ENCODE data around the gene C16orf89.

DNA sequence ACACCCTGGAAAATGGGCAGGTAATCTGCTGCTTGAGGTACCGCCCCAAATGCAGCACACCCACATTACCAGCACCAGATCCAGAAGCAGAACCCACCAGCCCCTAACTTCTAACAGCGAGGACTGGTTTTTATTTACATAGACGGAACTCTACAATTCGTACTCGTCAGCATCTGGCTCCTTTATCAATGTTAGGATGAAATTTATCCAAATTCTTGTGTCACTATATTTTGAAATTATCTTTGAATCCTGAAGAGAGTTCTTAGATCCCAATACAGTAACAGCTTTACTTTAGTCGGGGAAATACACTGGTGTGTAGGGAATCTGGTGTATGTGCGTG, 5.6 kb upstream of the C16orf89 start:
- TF ChIP-seq, protein P1, sequence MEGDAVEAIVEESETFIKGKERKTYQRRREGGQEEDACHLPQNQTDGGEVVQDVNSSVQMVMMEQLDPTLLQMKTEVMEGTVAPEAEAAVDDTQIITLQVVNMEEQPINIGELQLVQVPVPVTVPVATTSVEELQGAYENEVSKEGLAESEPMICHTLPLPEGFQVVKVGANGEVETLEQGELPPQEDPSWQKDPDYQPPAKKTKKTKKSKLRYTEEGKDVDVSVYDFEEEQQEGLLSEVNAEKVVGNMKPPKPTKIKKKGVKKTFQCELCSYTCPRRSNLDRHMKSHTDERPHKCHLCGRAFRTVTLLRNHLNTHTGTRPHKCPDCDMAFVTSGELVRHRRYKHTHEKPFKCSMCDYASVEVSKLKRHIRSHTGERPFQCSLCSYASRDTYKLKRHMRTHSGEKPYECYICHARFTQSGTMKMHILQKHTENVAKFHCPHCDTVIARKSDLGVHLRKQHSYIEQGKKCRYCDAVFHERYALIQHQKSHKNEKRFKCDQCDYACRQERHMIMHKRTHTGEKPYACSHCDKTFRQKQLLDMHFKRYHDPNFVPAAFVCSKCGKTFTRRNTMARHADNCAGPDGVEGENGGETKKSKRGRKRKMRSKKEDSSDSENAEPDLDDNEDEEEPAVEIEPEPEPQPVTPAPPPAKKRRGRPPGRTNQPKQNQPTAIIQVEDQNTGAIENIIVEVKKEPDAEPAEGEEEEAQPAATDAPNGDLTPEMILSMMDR (conservative IDR thresholded peaks at IDR 0.05): no peak
- TF ChIP-seq EZH2 (IDR thresholded peaks at IDR 0.05; ENCODE audit: low read depth): no peak

All from PC-9 (cell line).